ENCODE data around the gene AUNIP.
"Not testable (repeated sequence)": the region's sequence is repeated elsewhere in the genome, so short reads cannot be mapped to it uniquely, and the experiment has no call there.

AUNIP gene

GRCh38 chr1:25863486-25864262 lies 4.4 kb upstream of the AUNIP start:
- peaks cover 8% of the 10 kb centered on the region for H3K36me3 Mint-ChIP-seq (ENCODE audit: low read depth)
- H3K4me3 Mint-ChIP-seq: no peak overlapping the region
- no peak for ATAC-seq
- DNase-seq: no peak
- H3K27me3 Mint-ChIP-seq: no peaks in the 10 kb centered on the region
- H3K4me1 Mint-ChIP-seq: peaks cover 17% of the 10 kb centered on the region
- no peaks in the 10 kb centered on the region for H3K9me3 Mint-ChIP-seq
- H3K27ac Mint-ChIP-seq: no peak overlapping the region

DNA sequence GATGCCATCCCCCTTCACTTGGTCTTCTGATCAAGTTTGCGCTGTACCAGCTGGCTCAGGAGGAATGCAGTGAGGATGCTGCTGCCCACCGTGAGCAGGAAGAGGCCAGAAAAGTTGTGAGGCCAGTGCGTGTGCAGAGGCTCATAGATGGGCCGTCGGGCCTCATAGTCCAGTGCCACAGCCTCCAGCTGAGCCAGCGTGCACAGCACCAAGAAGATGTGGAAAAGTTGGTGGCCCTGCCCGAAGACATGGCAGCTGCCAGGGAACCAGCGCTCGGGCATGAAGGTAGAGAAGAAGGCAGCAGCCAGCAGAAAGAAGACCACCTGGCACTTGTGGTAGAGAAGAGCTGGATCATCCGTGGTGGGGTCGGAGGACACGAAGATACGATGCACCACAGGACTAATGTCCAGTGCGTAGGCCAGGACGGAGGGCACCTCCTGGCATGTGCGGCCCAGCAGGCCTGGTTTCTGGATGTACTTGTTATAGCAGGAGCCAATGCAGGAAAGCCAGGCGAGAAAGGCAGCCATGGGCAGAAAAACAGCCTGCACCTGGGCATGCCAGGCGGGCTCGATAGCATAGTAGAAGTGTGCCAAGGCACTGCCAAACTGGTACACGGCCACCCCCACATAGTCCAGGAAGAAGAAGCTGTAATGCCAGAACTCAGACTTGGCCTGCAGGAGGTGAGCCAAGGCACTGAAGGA lies 3.7 kb upstream of the AUNIP start:
- Mint-ChIP-seq H3K27me3 (no peaks in the 10 kb centered on the region), H3K36me3 (ENCODE audit: low read depth) (peaks cover 8% of the 10 kb centered on the region), H3K4me1 (peaks cover 23% of the 10 kb centered on the region), H3K4me3 (no peak overlapping the region), H3K27ac (no peak overlapping the region), H3K9me3 (no peaks in the 10 kb centered on the region)
- no peak for DNase-seq
- ATAC-seq: no peak

DNA sequence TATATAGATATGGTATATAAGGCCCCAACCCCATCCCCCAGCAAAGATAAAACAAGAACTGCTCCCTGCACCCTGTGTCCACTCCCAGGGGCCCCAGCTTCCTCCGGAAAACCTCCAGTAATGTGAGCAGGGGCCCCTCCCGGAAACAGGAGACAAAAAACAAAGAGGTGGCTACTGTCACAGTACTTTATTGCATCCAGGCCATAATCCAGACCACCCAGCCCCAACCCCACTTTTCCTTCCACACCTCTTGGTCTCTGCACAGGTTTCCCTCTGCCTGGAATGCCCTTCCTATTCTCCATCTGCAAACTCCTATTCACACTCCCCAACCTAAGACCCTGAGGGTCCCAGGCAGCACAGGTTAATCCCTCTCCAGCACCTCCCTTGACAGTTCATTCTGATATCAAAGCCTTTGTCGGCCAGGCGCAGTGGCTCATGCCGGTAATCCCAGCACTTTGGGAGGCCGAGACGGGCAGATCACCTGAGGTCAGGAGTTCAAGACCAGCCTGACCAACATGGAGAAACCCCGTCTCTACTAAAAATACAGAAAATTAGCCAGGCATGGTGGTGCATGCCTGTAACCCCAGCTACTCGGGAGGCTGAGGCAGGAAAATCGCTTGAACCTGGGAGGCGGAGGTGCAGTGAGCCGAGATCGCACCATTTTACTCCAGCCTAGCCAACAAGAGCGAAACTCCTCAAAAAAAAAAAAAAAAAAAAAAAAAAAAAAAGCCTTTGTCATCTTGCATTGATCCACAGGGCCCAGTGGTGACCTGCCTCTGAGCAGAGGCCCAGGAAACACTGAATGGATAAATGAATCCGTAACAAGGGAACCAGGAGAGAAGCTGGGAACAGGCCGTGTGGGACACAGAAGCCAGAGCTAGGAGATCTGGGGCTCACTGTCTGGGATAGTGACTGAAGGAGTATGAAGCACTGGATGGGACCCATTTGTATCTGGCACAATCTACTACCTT lies 2.3 kb upstream of the AUNIP start:
- Mint-ChIP-seq H3K27ac (no peak overlapping the region), H3K27me3 (no peaks in the 10 kb centered on the region), H3K4me3 (no peak overlapping the region), H3K4me1 (peaks cover 23% of the 10 kb centered on the region), H3K36me3 (ENCODE audit: low read depth) (peaks cover 8% of the 10 kb centered on the region), H3K9me3 (no peaks in the 10 kb centered on the region)
- DNase-seq (no peak), ATAC-seq (no peak)

DNA sequence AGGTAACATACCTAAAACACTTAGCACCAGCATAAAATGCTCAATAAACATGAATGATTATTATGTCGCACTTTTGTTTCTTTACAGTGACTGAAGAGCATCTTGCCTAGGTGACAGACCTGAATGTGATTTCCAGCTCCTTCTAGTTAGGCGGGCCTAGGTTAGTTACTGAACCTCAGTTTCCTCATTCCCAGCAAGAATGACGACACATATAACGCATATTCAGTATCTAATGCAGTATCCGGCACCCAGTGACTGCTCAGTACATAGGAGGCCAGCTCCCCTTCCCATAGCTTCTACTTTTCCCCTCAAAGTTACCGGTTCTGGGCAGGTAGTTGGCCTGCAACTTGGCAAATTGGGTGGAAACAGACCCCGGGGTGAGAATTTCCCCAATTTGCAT lies 763 bp downstream of the AUNIP start:
- Mint-ChIP-seq H3K27ac (peak overlapping the region; percentile 95), H3K9me3 (no peaks in the 10 kb centered on the region), H3K4me3 (peak overlapping the region; percentile 95), H3K36me3 (ENCODE audit: low read depth) (peaks cover 8% of the 10 kb centered on the region), H3K4me1 (peaks cover 23% of the 10 kb centered on the region), H3K27me3 (no peaks in the 10 kb centered on the region)
- ATAC-seq (no peak), DNase-seq (no peak)

DNA sequence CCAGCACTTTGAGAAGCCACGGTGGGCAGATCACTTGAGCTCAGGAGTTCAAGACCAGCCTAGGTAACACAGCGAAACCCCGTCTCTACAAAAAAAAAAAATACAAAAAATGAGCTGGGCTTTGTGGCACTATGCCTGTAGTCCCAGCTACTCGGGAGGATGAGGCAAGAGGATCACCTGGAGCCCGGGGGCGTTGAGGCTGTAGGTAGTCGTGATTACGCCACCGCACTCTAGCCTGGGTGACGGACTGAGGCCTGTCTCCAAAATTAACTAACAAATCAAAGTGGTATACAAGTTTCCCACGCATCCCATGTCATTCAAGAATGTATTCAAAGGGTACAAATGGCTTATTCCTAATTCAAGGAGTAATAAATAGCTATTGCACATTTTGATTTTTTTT lies 2.4 kb downstream of the AUNIP start:
- no peak for ATAC-seq
- no peak overlapping the region for H3K27ac Mint-ChIP-seq
- H3K4me1 Mint-ChIP-seq: peaks cover 23% of the 10 kb centered on the region
- H3K4me3 Mint-ChIP-seq: peak overlapping the region; percentile 29
- no peaks in the 10 kb centered on the region for H3K27me3 Mint-ChIP-seq
- no peak for DNase-seq
- H3K9me3 Mint-ChIP-seq: no peaks in the 10 kb centered on the region
- peaks cover 2% of the 10 kb centered on the region for H3K36me3 Mint-ChIP-seq (ENCODE audit: low read depth)

DNA sequence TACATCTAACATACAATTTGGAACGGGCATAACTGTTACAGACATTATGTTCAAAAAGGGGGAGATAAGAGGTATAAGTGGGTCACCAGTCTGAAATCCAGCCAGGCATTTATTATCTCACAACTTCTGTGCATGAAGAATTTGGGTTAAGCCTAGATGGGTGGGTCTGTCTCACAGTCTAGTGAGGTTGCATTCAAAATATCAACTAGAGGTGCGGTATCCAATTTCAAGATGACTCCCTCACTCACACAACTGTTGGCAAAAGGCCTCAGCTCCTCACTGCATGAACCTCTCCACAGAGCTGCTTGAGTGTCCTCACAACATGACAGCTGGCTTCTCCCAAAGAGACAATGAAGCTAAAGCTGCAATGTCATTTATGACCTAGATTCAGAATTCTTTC lies 4.7 kb downstream of the AUNIP start:
- no peak for DNase-seq
- Mint-ChIP-seq H3K27ac (no peak overlapping the region), H3K4me3 (no peak overlapping the region), H3K4me1 (peaks cover 12% of the 10 kb centered on the region), H3K9me3 (no peaks in the 10 kb centered on the region), H3K27me3 (no peaks in the 10 kb centered on the region), H3K36me3 (ENCODE audit: low read depth) (peaks cover 6% of the 10 kb centered on the region)
- ATAC-seq: no peak

DNA sequence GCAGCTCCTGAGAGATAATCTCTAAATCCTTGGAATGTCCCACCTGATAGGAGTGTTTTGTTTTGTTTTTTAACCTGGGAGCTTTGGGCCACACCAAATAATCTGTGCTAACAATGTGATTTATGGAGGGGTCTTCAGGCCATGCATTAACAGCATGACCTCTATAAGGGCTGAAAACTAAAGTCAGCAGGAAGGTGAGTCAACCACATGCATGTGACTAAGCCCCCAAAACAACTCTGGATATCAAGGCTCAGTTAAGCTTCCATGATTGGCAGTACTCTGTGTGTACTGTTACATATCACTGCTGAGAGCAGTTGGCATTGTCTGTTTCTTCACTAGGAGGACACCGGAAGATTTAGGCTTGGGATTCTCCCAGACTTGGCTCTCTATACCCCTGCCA lies 10.7 kb downstream of the AUNIP start:
- Mint-ChIP-seq H3K27ac (no peak overlapping the region), H3K9me3 (no peaks in the 10 kb centered on the region), H3K27me3 (peaks cover 2% of the 10 kb centered on the region), H3K4me1 (no peaks in the 10 kb centered on the region), H3K36me3 (ENCODE audit: low read depth) (peaks cover 5% of the 10 kb centered on the region), H3K4me3 (no peak overlapping the region)
- DNase-seq (no peak), ATAC-seq (no peak)

DNA sequence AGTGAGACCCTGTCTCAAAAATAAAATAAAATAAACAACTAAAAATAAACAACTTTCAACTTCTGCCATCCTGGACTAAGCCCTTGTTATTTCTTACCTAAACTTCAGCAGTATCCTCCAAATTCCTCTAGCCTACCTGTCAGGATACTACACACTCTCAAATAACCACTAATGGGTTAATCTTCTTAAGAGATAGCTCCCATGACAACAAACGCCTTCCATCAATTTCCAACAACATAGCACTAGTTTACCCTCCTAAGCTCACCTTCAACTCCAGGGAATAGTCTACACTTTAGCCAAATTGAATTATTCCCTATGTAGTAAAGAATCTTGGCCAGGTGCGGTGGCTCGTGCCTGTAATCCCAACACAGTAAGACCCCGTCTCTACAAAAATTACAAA lies 11.3 kb downstream of the AUNIP start:
- Mint-ChIP-seq H3K9me3 (no peaks in the 10 kb centered on the region), H3K4me1 (no peaks in the 10 kb centered on the region), H3K27ac (no peak overlapping the region), H3K27me3 (peaks cover 2% of the 10 kb centered on the region), H3K4me3 (no peak overlapping the region), H3K36me3 (ENCODE audit: low read depth) (peaks cover 5% of the 10 kb centered on the region)
- ATAC-seq: no peak
- no peak for DNase-seq

DNA sequence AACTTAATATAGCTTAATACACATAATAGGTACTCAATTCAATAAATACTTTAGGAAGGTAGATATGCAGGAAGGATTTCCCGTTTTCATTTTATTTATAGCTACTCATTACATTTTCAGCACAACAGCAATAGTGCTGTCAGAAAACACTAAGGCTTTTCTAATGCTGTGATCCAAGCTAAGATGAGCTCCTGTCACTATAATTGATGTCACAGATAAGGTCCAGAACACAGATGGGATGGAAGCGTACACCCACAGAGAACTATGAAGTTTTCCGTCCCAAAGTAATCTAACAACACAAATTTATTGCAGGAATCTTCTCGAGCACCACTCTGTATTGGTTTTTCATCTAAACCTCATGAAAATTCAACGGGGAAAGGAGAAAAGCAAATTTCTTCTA lies 13.6 kb downstream of the AUNIP start:
- Mint-ChIP-seq H3K27me3 (peaks cover 2% of the 10 kb centered on the region), H3K9me3 (no peaks in the 10 kb centered on the region), H3K27ac (no peak overlapping the region), H3K4me3 (no peak overlapping the region), H3K4me1 (no peaks in the 10 kb centered on the region), H3K36me3 (ENCODE audit: low read depth) (peaks cover 4% of the 10 kb centered on the region)
- no peak for DNase-seq
- ATAC-seq: no peak

- DNase-seq (no peak), ATAC-seq (no peak)
- H3K4me1 Mint-ChIP-seq: no peaks in the 10 kb centered on the region
- H3K36me3 Mint-ChIP-seq (ENCODE audit: low read depth): peaks cover 6% of the 10 kb centered on the region
- H3K4me3 Mint-ChIP-seq: no peak overlapping the region
- no peaks in the 10 kb centered on the region for H3K9me3 Mint-ChIP-seq
- no peak overlapping the region for H3K27ac Mint-ChIP-seq
- peaks cover 2% of the 10 kb centered on the region for H3K27me3 Mint-ChIP-seq
These were observed 14.5 kb downstream of the AUNIP start for GRCh38 chr1:25844536-25845337.

- Mint-ChIP-seq H3K36me3 (ENCODE audit: low read depth) (peaks cover 6% of the 10 kb centered on the region), H3K4me1 (no peaks in the 10 kb centered on the region), H3K27ac (no peak overlapping the region), H3K9me3 (no peaks in the 10 kb centered on the region), H3K4me3 (no peak overlapping the region), H3K27me3 (peaks cover 2% of the 10 kb centered on the region)
- DNase-seq: no peak
- ATAC-seq: no peak
These were observed 15.8 kb downstream of the AUNIP start for GRCh38 chr1:25843483-25843882.

DNA sequence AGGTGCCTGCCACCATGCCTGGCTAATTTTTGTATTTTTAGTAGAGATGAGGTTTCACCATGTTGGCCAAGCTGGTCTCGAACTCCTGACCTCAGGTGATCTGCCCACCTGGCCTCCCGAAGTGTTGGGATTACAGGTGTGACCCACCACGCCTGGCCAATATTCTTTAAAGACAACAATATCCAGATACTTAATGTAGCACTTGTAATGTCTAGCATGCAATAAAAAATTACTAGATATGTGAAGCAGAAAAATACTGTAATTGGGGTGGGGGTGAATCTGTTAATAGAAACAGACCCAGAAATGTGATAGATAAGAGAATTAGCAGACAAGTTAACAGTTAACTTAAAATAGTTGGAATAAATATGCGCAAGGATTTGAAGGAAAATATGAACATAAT lies 19.4 kb downstream of the AUNIP start:
- H3K36me3 Mint-ChIP-seq (ENCODE audit: low read depth): peaks cover 17% of the 10 kb centered on the region
- H3K4me1 Mint-ChIP-seq, H3K4me3 Mint-ChIP-seq, H3K9me3 Mint-ChIP-seq, DNase-seq, H3K27ac Mint-ChIP-seq, ATAC-seq, H3K27me3 Mint-ChIP-seq: not testable (repeated sequence)

- Mint-ChIP-seq H3K4me3 (no peak overlapping the region), H3K36me3 (ENCODE audit: low read depth) (peaks cover 30% of the 10 kb centered on the region), H3K27me3 (no peaks in the 10 kb centered on the region), H3K27ac (no peak overlapping the region), H3K4me1 (no peaks in the 10 kb centered on the region), H3K9me3 (no peaks in the 10 kb centered on the region)
- DNase-seq (no peak), ATAC-seq (no peak)
These were observed 21.9 kb downstream of the AUNIP start for GRCh38 chr1:25837262-25837875.

GRCh38 chr1:25836695-25837094 lies 22.6 kb downstream of the AUNIP start:
- Mint-ChIP-seq H3K4me1 (no peaks in the 10 kb centered on the region), H3K4me3 (no peak overlapping the region), H3K9me3 (no peaks in the 10 kb centered on the region), H3K27me3 (no peaks in the 10 kb centered on the region), H3K27ac (no peak overlapping the region), H3K36me3 (ENCODE audit: low read depth) (peaks cover 32% of the 10 kb centered on the region)
- ATAC-seq (no peak), DNase-seq (no peak)

Data from activated naive CD8-positive, alpha-beta T cell treated with anti-CD3 and anti-CD28 coated beads, Interleukin-2, amount 50 U/mL, for 24 hours (primary cell).